Sigmoid colon (tissue), 7 donors: ENCODE data around the gene SPDYE16. TPM values are rescaled to one million over a fixed set of nuclear protein-coding genes. Genes with fewer than 3 reads are reported as not detected.
"Not testable (repeated sequence)": the region's sequence is repeated elsewhere in the genome, so short reads cannot be mapped to it uniquely, and the experiment has no call there.

Experiments used
- DNase-seq: peaks from one replicate; pipeline ENCODE4 v3.0.0-alpha.2; 2019
- H3K27ac ChIP-seq, 4 donors: fragments of 200-600 bp; sonication (generic); one replicate each; pipeline ENCODE4 v1.5.1; 2016 to 2019; ENCODE audit warnings: mild to moderate bottlenecking in 1 of 4
- H3K27me3 ChIP-seq, 3 donors: fragments of 200-600 bp; sonication (generic); one replicate each; pipeline ENCODE4 v1.5.1; 2019; ENCODE audit warnings: mild to moderate bottlenecking in 1 of 3
- H3K36me3 ChIP-seq, 4 donors: fragments of 200-600 bp; sonication (generic); one replicate each; pipeline ENCODE4 v1.5.1; 2016 to 2019
- H3K4me1 ChIP-seq, 4 donors: fragments of 200-600 bp; sonication (generic); one replicate each; pipeline ENCODE4 v1.5.1; 2017 to 2019
- H3K4me3 ChIP-seq, 4 donors: fragments of 200-600 bp; sonication (generic); one replicate each; pipeline ENCODE4 v1.5.1; 2017 to 2019; ENCODE audit warnings: mild to moderate bottlenecking in 2 of 4, moderate library complexity in 1 of 4
- H3K9me3 ChIP-seq, 4 donors: fragments of 200-600 bp in 3 of 4; sonication (generic) in 3 of 4; one replicate each; pipeline versions ENCODE4 v1.5.1 to v1.6.1; 2013 to 2019
- CTCF ChIP-seq, 4 experiments: fragments of 450-650 bp in 3 of 4; fragments of 200-600 bp in 1 of 4; IDR thresholded peaks; one replicate each; pipeline ENCODE4 v1.5.1; 2016 to 2019; ENCODE audit warnings: antibody characterized with exemption in 4 of 4, mild to moderate bottlenecking in 3 of 4, moderate library complexity in 2 of 4
- EP300 ChIP-seq, 4 donors: sonication (generic); formaldehyde crosslinking; IDR thresholded peaks; one replicate each; pipeline ENCODE4 v1.6.1; 2017; ENCODE audit warnings: antibody characterized with exemption in 4 of 4
- POLR2A ChIP-seq, 2 donors: fragments of 450-650 bp; IDR thresholded peaks; one replicate each; pipeline ENCODE4 v1.6.1; 2016; ENCODE audit warnings: antibody characterized with exemption in 2 of 2, mild to moderate bottlenecking in 2 of 2, moderate library complexity in 2 of 2
- POLR2AphosphoS5 ChIP-seq, 4 donors: sonication (generic); formaldehyde crosslinking; IDR thresholded peaks; one replicate each; pipeline ENCODE4 v1.6.1; 2017; ENCODE audit warnings: antibody characterized with exemption in 4 of 4
- WGBS, 2 donors: extraction: QIAGEN DNeasy Blood & Tissue Kit; methylation state at CpG; one replicate each; pipeline ENCODE4 v1.1.7; 2013; 5-methylcytosine and 5-hydroxymethylcytosine counted together
- intact Hi-C: fragments of 100-400 bp; cut with DNase I; formaldehyde crosslinking; loops from one replicate; pipeline ENCODE4 v1.15.1; 2023
- polyA plus RNA-seq, 3 donors: library from polyadenylated mRNA; stranded (reverse); fragments of 200-250 nt; gene quantifications; one replicate each; pipeline ENCODE4 v1.2.3, GENCODE V29; 2013
- total RNA-seq, 4 donors: library from RNA; depleted of rRNA; stranded (reverse); fragments of >200 nt; gene quantifications; one replicate each; pipeline ENCODE4 v1.1.0, GENCODE V29; 2016
- donor health status: healthy with polysubstance abuse.
- donor health status: Bipolar disorder and iron deficiency.
- donor health status: healthy.

The SPDYE16 gene
- total and polyA plus RNA-seq, 7 donors, result 0.06 to 2.5 (median 0.38) TPM; not detected in 3

GRCh38 chr7:76505168-76506080 is 37.7 kb downstream of the SPDYE16 start:
- TF ChIP-seq CTCF (IDR thresholded peaks at IDR 0.05), result no peak
- no peak for TF ChIP-seq POLR2AphosphoS5 (IDR thresholded peaks at IDR 0.05)
- TF ChIP-seq EP300 (IDR thresholded peaks at IDR 0.05), result no peak
- TF ChIP-seq POLR2A (IDR thresholded peaks at IDR 0.05), result no peak
- Histone ChIP-seq H3K9me3 (no peaks in the 10 kb centered on the region), H3K4me1 (peaks cover 0 to 7% (median 3%) of the 10 kb centered on the region in 4 donors), H3K36me3 (peaks cover 0 to 27% (median 9%) of the 10 kb centered on the region in 4 donors), H3K27me3 (no peaks in the 10 kb centered on the region), H3K27ac (no peak overlapping the region), H3K4me3 (no peak overlapping the region)
- DNase-seq, result peak; percentile 58
- intact Hi-C loops, result loop anchor here (10.0 kb wide), 1 partner anchor 489 kb away; no protein-coding TSS in a partner anchor
- WGBS, 2 donors, result 91 to 93% methylated on average over 32 of the region's 32 CpGs

GRCh38 chr7:76504351-76505167 is 38.5 kb downstream of the SPDYE16 start:
- peak; percentile 53 for DNase-seq
- intact Hi-C loops, result loop anchor here (10.0 kb wide), 1 partner anchor 490 kb away; no protein-coding TSS in a partner anchor

GRCh38 chr7:76503244-76503643 is 39.9 kb downstream of the SPDYE16 start:
- H3K27ac ChIP-seq, H3K9me3 ChIP-seq, H3K27me3 ChIP-seq, H3K4me3 ChIP-seq, H3K4me1 ChIP-seq: not testable (repeated sequence)
- peak; percentile 45 for DNase-seq
- 94 to 96% methylated on average over 12 of the region's 12 CpGs for WGBS, 2 donors
- H3K36me3 ChIP-seq, result peaks cover 0 to 27% (median 9%) of the 10 kb centered on the region in 4 donors
- intact Hi-C loops, result loop anchor here (10.0 kb wide), 1 partner anchor 492 kb away; no protein-coding TSS in a partner anchor

More at GRCh38 chr7:76504351-76505167, 38.5 kb downstream of the SPDYE16 start:
- not testable (repeated sequence) for H3K4me3 ChIP-seq, H3K27ac ChIP-seq, H3K27me3 ChIP-seq, H3K9me3 ChIP-seq, H3K4me1 ChIP-seq
- 87 to 90% methylated on average over 23 to 24 of the region's 33 CpGs for WGBS, 2 donors
- H3K36me3 ChIP-seq, result peaks cover 0 to 27% (median 9%) of the 10 kb centered on the region in 4 donors

GRCh38 chr7:76502836-76503235 is 40.3 kb downstream of the SPDYE16 start:
- intact Hi-C loops, result loop anchor here (10.0 kb wide), 1 partner anchor 492 kb away; no protein-coding TSS in a partner anchor

GRCh38 chr7:76502224-76502623 is 40.9 kb downstream of the SPDYE16 start:
- H3K4me3 ChIP-seq, result not testable (repeated sequence)
- intact Hi-C loops, result loop anchor here (10.0 kb wide), 1 partner anchor 493 kb away; no protein-coding TSS in a partner anchor

More at GRCh38 chr7:76502836-76503235, 40.3 kb downstream of the SPDYE16 start:
- H3K27me3 ChIP-seq, H3K4me3 ChIP-seq, H3K9me3 ChIP-seq, H3K4me1 ChIP-seq, H3K27ac ChIP-seq: not testable (repeated sequence)
- H3K36me3 ChIP-seq, result peaks cover 0 to 27% (median 9%) of the 10 kb centered on the region in 4 donors
- WGBS, 2 donors, result 91 to 93% methylated on average over 16 of the region's 16 CpGs
- DNase-seq, result peak; percentile 40

GRCh38 chr7:76499924-76500241 is 43.2 kb downstream of the SPDYE16 start:
- H3K4me1 ChIP-seq, H3K4me3 ChIP-seq, H3K27ac ChIP-seq, H3K9me3 ChIP-seq, H3K27me3 ChIP-seq: not testable (repeated sequence)
- 49 to 86% methylated on average over 8 of the region's 19 CpGs for WGBS, 2 donors
- H3K36me3 ChIP-seq, result peaks cover 0 to 13% (median 2%) of the 10 kb centered on the region in 4 donors
- intact Hi-C loops, result loop anchor here (10.0 kb wide), 1 partner anchor 495 kb away; no protein-coding TSS in a partner anchor
- peak; percentile 2 for DNase-seq

More at GRCh38 chr7:76502224-76502623, 40.9 kb downstream of the SPDYE16 start:
- peak; percentile 38 for DNase-seq
- WGBS, 2 donors, result 81 to 86% methylated on average over 13 of the region's 13 CpGs
- H3K4me1 ChIP-seq, H3K27ac ChIP-seq, H3K27me3 ChIP-seq, H3K9me3 ChIP-seq: not testable (repeated sequence)
- H3K36me3 ChIP-seq, result peaks cover 0 to 27% (median 9%) of the 10 kb centered on the region in 4 donors

- intact Hi-C loops, H3K27ac ChIP-seq, DNase-seq, H3K36me3 ChIP-seq, H3K4me1 ChIP-seq, H3K27me3 ChIP-seq, H3K9me3 ChIP-seq, H3K4me3 ChIP-seq: not testable (repeated sequence)
- WGBS, 2 donors, result 77 to 82% methylated on average over 15 to 17 of the region's 28 CpGs
Measured at GRCh38 chr7:76499201-76499923, 43.7 kb downstream of the SPDYE16 start.

- H3K36me3 ChIP-seq, H3K9me3 ChIP-seq, H3K4me1 ChIP-seq, DNase-seq, H3K4me3 ChIP-seq, intact Hi-C loops, H3K27me3 ChIP-seq, H3K27ac ChIP-seq: not testable (repeated sequence)
- 92 to 94% methylated on average over 7 of the region's 10 CpGs for WGBS, 2 donors
Measured at GRCh38 chr7:76498583-76499200, 44.4 kb downstream of the SPDYE16 start.

- intact Hi-C loops, DNase-seq, H3K27ac ChIP-seq, H3K4me1 ChIP-seq, H3K27me3 ChIP-seq, H3K9me3 ChIP-seq, H3K4me3 ChIP-seq, H3K36me3 ChIP-seq: not testable (repeated sequence)
- 83 to 94% methylated on average over 14 to 15 of the region's 27 CpGs for WGBS, 2 donors
Measured at GRCh38 chr7:76497918-76498582, 45.0 kb downstream of the SPDYE16 start.
